Gastroesophageal sphincter (tissue), 4 donors: ENCODE data around the gene EXOC4. TPM values are rescaled to one million over a fixed set of nuclear protein-coding genes. Genes with fewer than 3 reads are reported as not detected.

ENCODE experiments used
- ATAC-seq: fragments of 150-250 bp; one replicate; pipeline ENCODE4 v1.9.1; 2016; ENCODE audit warnings: mild to moderate bottlenecking, moderate library complexity
- H3K27ac ChIP-seq, 4 donors: fragments of 200-600 bp; sonication (generic) in 3 of 4; 1 replicate in 3 of 4; 2 replicates in 1 of 4; pipeline ENCODE4 v1.5.1; 2016 to 2019
- H3K27me3 ChIP-seq: fragments of 200-600 bp; sonication (generic); one replicate; pipeline ENCODE4 v1.5.1; 2019
- H3K36me3 ChIP-seq, 2 donors: fragments of 200-600 bp; sonication (generic); one replicate each; pipeline ENCODE4 v1.5.1; 2019; ENCODE audit warnings: control low read depth in 1 of 2
- H3K4me1 ChIP-seq, 3 donors: fragments of 200-600 bp; sonication (generic); 1 replicate in 2 of 3; 2 replicates in 1 of 3; pipeline ENCODE4 v1.5.1; 2016 to 2019; ENCODE audit warnings: control low read depth in 2 of 3
- H3K4me3 ChIP-seq, 2 donors: fragments of 200-600 bp; sonication (generic); one replicate each; pipeline ENCODE4 v1.5.1; 2019; ENCODE audit warnings: mild to moderate bottlenecking in 1 of 2, moderate library complexity in 1 of 2
- H3K9me3 ChIP-seq, 3 donors: fragments of 200-600 bp; sonication (generic); one replicate each; pipeline ENCODE4 v1.5.1; 2017 to 2019; ENCODE audit warnings: control low read depth in 2 of 3
- CTCF ChIP-seq, 4 experiments: fragments of 200-600 bp in 2 of 4; fragments of 450-650 bp in 2 of 4; sonication (generic) in 1 of 4; IDR thresholded peaks; one replicate each; pipeline ENCODE4 v1.5.1; 2017 to 2019; ENCODE audit warnings: antibody characterized with exemption in 4 of 4, mild to moderate bottlenecking in 2 of 4, moderate library complexity in 2 of 4
- EP300 ChIP-seq: sonication (generic); formaldehyde crosslinking; IDR thresholded peaks from one replicate; pipeline ENCODE4 v1.6.1; 2017; ENCODE audit warnings: antibody characterized with exemption, mild to moderate bottlenecking
- POLR2A ChIP-seq, 2 donors: fragments of 450-650 bp; IDR thresholded peaks; one replicate each; pipeline ENCODE4 v1.6.1; 2017; ENCODE audit warnings: antibody characterized with exemption in 2 of 2, mild to moderate bottlenecking in 2 of 2, moderate library complexity in 1 of 2
- POLR2AphosphoS5 ChIP-seq: sonication (generic); formaldehyde crosslinking; IDR thresholded peaks from one replicate; pipeline ENCODE4 v1.6.1; 2017; ENCODE audit warnings: antibody characterized with exemption
- WGBS, 2 donors: methylation state at CpG; one replicate each; pipeline ENCODE4 v1.1.5; 2018; ENCODE audit warnings: low coverage in 1 of 2; 5-methylcytosine and 5-hydroxymethylcytosine counted together
- total RNA-seq, 4 donors: library from RNA; depleted of rRNA; stranded (reverse); fragments of >200 nt; gene quantifications; one replicate each; pipeline ENCODE4 v1.1.0, GENCODE V29; 2016

Gene EXOC4
- total RNA-seq, 4 donors from 2014 or later = 46.3 to 85.8 (median 51.9) TPM

- Histone ChIP-seq H3K9me3 (no peaks in the 10 kb centered on the region), H3K36me3 (no peaks in the 10 kb centered on the region), H3K27me3 (no peaks in the 10 kb centered on the region), H3K4me3 (no peak overlapping the region), H3K4me1 (no peaks in the 10 kb centered on the region), H3K27ac (no peak overlapping the region)
- ATAC-seq = no peak
- 71 to 84% methylated on average over 3 of the region's 3 CpGs for WGBS, 2 donors
- TF ChIP-seq POLR2AphosphoS5 = no peak
- TF ChIP-seq EP300 = no peak
- TF ChIP-seq POLR2A (IDR thresholded peaks at IDR 0.05) = no peak
- no peak for TF ChIP-seq CTCF (IDR thresholded peaks at IDR 0.05)
Observed at GRCh38 chr7:133789974-133790373, 537.1 kb downstream of the EXOC4 start.

GRCh38 chr7:133790911-133791310 is 538.0 kb downstream of the EXOC4 start:
- 82 to 83% methylated on average over 4 of the region's 4 CpGs for WGBS, 2 donors
- Histone ChIP-seq H3K27me3 (no peaks in the 10 kb centered on the region), H3K4me3 (no peak overlapping the region), H3K36me3 (no peaks in the 10 kb centered on the region), H3K4me1 (no peaks in the 10 kb centered on the region), H3K9me3 (no peaks in the 10 kb centered on the region), H3K27ac (no peak overlapping the region)
- no peak for ATAC-seq
- TF ChIP-seq POLR2AphosphoS5 (no peak), EP300 (no peak), CTCF (IDR thresholded peaks at IDR 0.05) (no peak), POLR2A (IDR thresholded peaks at IDR 0.05) (no peak)

DNA sequence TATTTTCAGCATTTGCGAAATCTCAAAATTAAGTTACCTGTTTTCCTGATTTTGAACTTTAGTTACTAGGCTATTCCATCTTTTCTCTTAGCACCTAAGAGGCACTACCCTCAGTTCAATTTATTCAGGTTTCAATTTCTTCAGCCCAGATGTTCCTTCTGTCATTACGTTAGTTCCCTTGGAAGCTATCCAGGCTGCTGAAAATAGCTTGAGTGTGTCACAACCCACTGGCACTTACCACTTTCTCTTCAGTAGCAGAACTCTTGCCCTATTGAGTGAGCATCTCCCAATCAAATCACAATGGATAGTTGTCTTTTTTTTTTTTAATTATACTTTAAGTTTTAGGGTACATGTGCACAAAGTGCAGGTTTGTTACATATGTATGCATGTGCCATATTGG is 541.6 kb downstream of the EXOC4 start:
- Histone ChIP-seq H3K4me1 (no peaks in the 10 kb centered on the region), H3K4me3 (no peak overlapping the region), H3K27ac (no peak overlapping the region), H3K36me3 (no peaks in the 10 kb centered on the region), H3K9me3 (no peaks in the 10 kb centered on the region), H3K27me3 (no peaks in the 10 kb centered on the region)
- no peak for ATAC-seq
- TF ChIP-seq EP300 (no peak), CTCF (IDR thresholded peaks at IDR 0.05) (no peak), POLR2AphosphoS5 (no peak), POLR2A (IDR thresholded peaks at IDR 0.05) (no peak)
- 50% methylated on average over 2 of the region's 2 CpGs for WGBS, 2 donors

DNA sequence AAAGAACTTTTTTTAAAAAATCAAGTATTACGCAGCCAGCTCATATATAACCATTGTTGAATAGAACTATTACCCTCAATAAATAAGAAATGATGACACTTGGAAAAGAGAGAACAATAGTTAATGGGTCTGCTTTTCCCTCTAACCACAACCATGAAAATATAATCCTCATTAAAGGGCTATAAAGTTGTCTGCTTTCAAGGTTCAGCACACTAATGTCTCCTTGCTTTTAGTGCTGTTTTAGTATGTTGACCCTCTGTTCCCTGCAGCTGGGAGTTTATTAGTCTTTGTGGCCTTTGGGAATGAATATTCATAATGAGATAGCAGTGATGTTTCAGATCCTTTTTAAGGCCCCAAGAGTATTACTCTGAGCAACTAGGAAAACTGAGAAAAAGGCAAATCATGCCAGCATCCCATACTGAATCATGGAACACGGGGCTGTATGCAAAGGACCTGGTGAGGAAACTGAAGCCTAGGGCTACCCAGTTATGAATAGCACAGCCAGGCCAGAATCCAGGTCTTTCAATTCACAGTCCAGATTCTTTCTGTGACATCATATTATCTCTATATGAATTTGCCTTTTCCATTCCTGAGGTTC is 542.3 kb downstream of the EXOC4 start:
- no peak overlapping the region for H3K4me3 ChIP-seq
- no peaks in the 10 kb centered on the region for H3K27me3 ChIP-seq
- H3K36me3 ChIP-seq = no peaks in the 10 kb centered on the region
- no peak for TF ChIP-seq POLR2A (IDR thresholded peaks at IDR 0.05)
- no peak for TF ChIP-seq POLR2AphosphoS5
- no peak for TF ChIP-seq EP300
- no peak for TF ChIP-seq CTCF (IDR thresholded peaks at IDR 0.05)
- no peaks in the 10 kb centered on the region for H3K4me1 ChIP-seq
- no peaks in the 10 kb centered on the region for H3K9me3 ChIP-seq
- ATAC-seq = no peak
- 85 to 95% methylated on average over 2 of the region's 2 CpGs for WGBS, 2 donors
- no peak overlapping the region for H3K27ac ChIP-seq
